Ovary (tissue), 9 donors: Measurements from ENCODE around the gene PRSS21. TPM values are rescaled to one million over a fixed set of nuclear protein-coding genes. Genes with fewer than 3 reads are reported as not detected.

ENCODE experiments used
- DNase-seq, 5 donors: peaks; one replicate each; pipeline ENCODE4 v3.0.0-alpha.2; 2019 to 2020
- H3K27ac ChIP-seq, 2 donors: fragments of 200-600 bp; one replicate each; pipeline versions ENCODE4 v1.5.1 to v1.8.0; 2019 to 2022
- H3K27me3 ChIP-seq: fragments of 200-600 bp; one replicate; pipeline ENCODE4 v1.8.0; 2022
- H3K36me3 ChIP-seq: fragments of 200-600 bp; sonication (generic); one replicate; pipeline ENCODE4 v1.5.1; 2019
- H3K4me1 ChIP-seq: one replicate; pipeline ENCODE4 v1.8.1; 2013; ENCODE audit warnings: mild to moderate bottlenecking, moderate library complexity; ENCODE audit not compliant: insufficient read depth
- H3K4me3 ChIP-seq: fragments of 200-600 bp; sonication (generic); one replicate; pipeline ENCODE4 v1.5.1; 2017
- H3K9me3 ChIP-seq, 2 donors: fragments of 200-600 bp in 1 of 2; sonication (generic) in 1 of 2; one replicate each; pipeline versions ENCODE4 v1.5.1 to v1.8.1; 2013 to 2019; ENCODE audit warnings: mild to moderate bottlenecking in 1 of 2, moderate library complexity in 1 of 2
- CTCF ChIP-seq, 3 donors: fragments of 450-650 bp in 2 of 3; fragments of 200-600 bp in 1 of 3; IDR thresholded peaks; one replicate each; pipeline versions ENCODE4 v1.5.1 to v1.8.0; 2016 to 2022; ENCODE audit warnings: antibody characterized with exemption in 3 of 3, mild to moderate bottlenecking in 1 of 3
- EP300 ChIP-seq: sonication (generic); formaldehyde crosslinking; IDR thresholded peaks from one replicate; pipeline ENCODE4 v1.6.1; 2017; ENCODE audit warnings: antibody characterized with exemption
- POLR2A ChIP-seq: fragments of 450-650 bp; IDR thresholded peaks from one replicate; pipeline ENCODE4 v1.6.1; 2017; ENCODE audit warnings: antibody characterized with exemption, mild to moderate bottlenecking, moderate library complexity
- WGBS, 3 donors: extraction: QIAGEN DNeasy Blood & Tissue Kit in 1 of 3; methylation state at CpG; one replicate each; pipeline versions ENCODE4 v1.1.5 to v1.1.7; 2013 to 2017; 5-methylcytosine and 5-hydroxymethylcytosine counted together
- intact Hi-C, 4 donors: fragments of 100-400 bp; cut with DNase I; formaldehyde crosslinking; loops; one replicate each; pipeline versions ENCODE4 v1.11.0 to v1.15.1; 2022 to 2023
- polyA plus RNA-seq, 2 donors: library from polyadenylated mRNA; stranded (reverse); fragments of 200-250 nt in 1 of 2; fragments of 350-450 nt in 1 of 2; fragmentation: Illumina TruSeq in 1 of 2; extraction: RNeasy Lipid Tissue Mini Kit (QIAGEN cat#74804) in 1 of 2; gene quantifications; one replicate each; pipeline ENCODE4 v1.2.3, GENCODE V29; 2013 to 2014
- total RNA-seq, 7 donors: library from RNA; depleted of rRNA in 2 of 7; stranded (reverse); fragments of >200 nt in 2 of 7; fragmentation: NEBNext Ultra II Directional in 3 of 7; extraction: Animal tissue kit (Norgen Biotek cat#: 25700) in 3 of 7; gene quantifications; one replicate each; pipeline versions ENCODE4 v1.1.0 to v1.2.4, GENCODE V29; 2016 to 2023
- donor health status: DM: no; HTN: no; CAD: no; lungs with moderate emphysema.
- donor health status: DM: no; HTN: no; CAD: no.
- donor health status: Bipolar disorder and iron deficiency.
- donor health status: DM: yes; HTN: yes; CAD: no.
- donor health status: DM: no; HTN: no; CAD: no.
- donor health status: DM: yes; HTN: yes; CAD: no.

The PRSS21 gene
- total and polyA plus RNA-seq, 9 donors = 0.53 to 9.3 (median 1.0) TPM; not detected in 4

- intact Hi-C loops = no loop called here
- Histone ChIP-seq H3K27me3 (no peaks in the 10 kb centered on the region), H3K4me1 (no peaks in the 10 kb centered on the region), H3K27ac (no peak overlapping the region), H3K36me3 (no peaks in the 10 kb centered on the region), H3K9me3 (no peaks in the 10 kb centered on the region), H3K4me3 (no peak overlapping the region)
- WGBS, 3 donors = 63 to 79% (median 69%) methylated on average over 10 of the region's 10 CpGs
- no peak for TF ChIP-seq EP300
- TF ChIP-seq CTCF (IDR thresholded peaks at IDR 0.05) = no peak
- no peak for TF ChIP-seq POLR2A
- peak in 2 of 5 donors; percentile 6 to 23 for DNase-seq
Measured at GRCh38 chr16:2818272-2818876, 1.3 kb downstream of the PRSS21 start.

GRCh38 chr16:2819179-2819938 is 2.3 kb downstream of the PRSS21 start:
- intact Hi-C loops = no loop called here
- no peak overlapping the region for H3K4me3 ChIP-seq
- peak in 1 of 5 donors; percentile 14 for DNase-seq
- H3K36me3 ChIP-seq = no peaks in the 10 kb centered on the region
- no peaks in the 10 kb centered on the region for H3K9me3 ChIP-seq
- no peaks in the 10 kb centered on the region for H3K4me1 ChIP-seq
- no peak overlapping the region for H3K27ac ChIP-seq
- no peaks in the 10 kb centered on the region for H3K27me3 ChIP-seq
- TF ChIP-seq CTCF (IDR thresholded peaks at IDR 0.05) = no peak
- TF ChIP-seq POLR2A = no peak
- no peak for TF ChIP-seq EP300
- 75 to 79% (median 78%) methylated on average over 18 of the region's 18 CpGs for WGBS, 3 donors

GRCh38 chr16:2819939-2820835 is 3.1 kb downstream of the PRSS21 start:
- TF ChIP-seq EP300 (no peak), POLR2A (no peak)
- no peaks in the 10 kb centered on the region for H3K27me3 ChIP-seq
- H3K36me3 ChIP-seq = no peaks in the 10 kb centered on the region
- H3K4me3 ChIP-seq = no peak overlapping the region
- 51 to 68% (median 57%) methylated on average over 16 to 17 of the region's 17 CpGs for WGBS, 3 donors
- DNase-seq = peak in 1 of 5 donors; percentile 27
- intact Hi-C loops = no loop called here
- no peak overlapping the region for H3K27ac ChIP-seq
- H3K9me3 ChIP-seq = no peaks in the 10 kb centered on the region
- no peaks in the 10 kb centered on the region for H3K4me1 ChIP-seq

- Histone ChIP-seq H3K36me3 (no peaks in the 10 kb centered on the region), H3K27me3 (no peaks in the 10 kb centered on the region), H3K4me1 (no peaks in the 10 kb centered on the region), H3K9me3 (no peaks in the 10 kb centered on the region), H3K4me3 (no peak overlapping the region), H3K27ac (no peak overlapping the region)
- intact Hi-C loops = no loop called here
- TF ChIP-seq CTCF (IDR thresholded peaks at IDR 0.05) (no peak), POLR2A (no peak), EP300 (no peak)
- peak in 1 of 5 donors; percentile 17 for DNase-seq
- WGBS, 3 donors = 66 to 72% (median 69%) methylated on average over 14 of the region's 14 CpGs
Measured at GRCh38 chr16:2820836-2821486, 3.9 kb downstream of the PRSS21 start.
